Subcutaneous abdominal adipose tissue (tissue), 5 donors: ENCODE results near the gene LRRFIP2.
"Not testable (repeated sequence)": the region's sequence is repeated elsewhere in the genome, so short reads cannot be mapped to it uniquely, and the experiment has no call there.

Source experiments
- H3K27ac ChIP-seq: one replicate; pipeline ENCODE4 v1.7.0; 2013; ENCODE audit warnings: low read depth, mild to moderate bottlenecking, inconsistent platforms, low read length, moderate library complexity
- H3K27me3 ChIP-seq, 5 donors: one replicate each; pipeline ENCODE4 v1.7.0; 2013; ENCODE audit warnings: low read length in 5 of 5, inconsistent platforms in 1 of 5; ENCODE audit not compliant: control insufficient read depth in 5 of 5, insufficient read depth in 4 of 5
- H3K36me3 ChIP-seq, 5 donors: one replicate each; pipeline ENCODE4 v1.7.0; 2013; ENCODE audit warnings: low read length in 5 of 5; ENCODE audit not compliant: control insufficient read depth in 5 of 5, insufficient read depth in 5 of 5
- H3K4me1 ChIP-seq, 5 donors: one replicate each; pipeline ENCODE4 v1.7.0; 2013; ENCODE audit warnings: low read length in 5 of 5, mild to moderate bottlenecking in 3 of 5, moderate library complexity in 1 of 5; ENCODE audit not compliant: control insufficient read depth in 5 of 5, insufficient read depth in 5 of 5
- H3K4me3 ChIP-seq, 5 donors: one replicate each; pipeline ENCODE4 v1.7.0; 2013; ENCODE audit warnings: low read length in 5 of 5, low read depth in 1 of 5
- H3K9ac ChIP-seq, 5 donors: one replicate each; pipeline ENCODE4 v1.7.0; 2013; ENCODE audit warnings: low read length in 5 of 5, mild to moderate bottlenecking in 4 of 5, moderate library complexity in 3 of 5
- H3K9me3 ChIP-seq, 5 donors: one replicate each; pipeline ENCODE4 v1.7.0; 2013; ENCODE audit warnings: low read length in 5 of 5; ENCODE audit not compliant: control insufficient read depth in 5 of 5
- donor health status: healthy.
- donor health status: healthy.
- donor health status: healthy.
- donor health status: healthy.
- donor health status: healthy.

The LRRFIP2 gene

GRCh38 chr3:37214076-37214475, 39.7 kb upstream of the LRRFIP2 start:
- H3K9me3 ChIP-seq = peaks cover 0 to 8% (median 6%) of the 10 kb centered on the region in 5 donors

GRCh38 chr3:37210230-37210629, 35.8 kb upstream of the LRRFIP2 start:
- no peak overlapping the region for H3K27ac ChIP-seq
- H3K9me3 ChIP-seq = peaks cover 0 to 8% (median 6%) of the 10 kb centered on the region in 5 donors

More at GRCh38 chr3:37214076-37214475, 39.7 kb upstream of the LRRFIP2 start:
- H3K36me3 ChIP-seq = no peaks in the 10 kb centered on the region
- no peak overlapping the region for H3K4me3 ChIP-seq
- peaks cover 0 to 8% (median 4%) of the 10 kb centered on the region in 5 donors for H3K4me1 ChIP-seq
- H3K27ac ChIP-seq = no peak overlapping the region
- no peaks in the 10 kb centered on the region for H3K27me3 ChIP-seq
- H3K9ac ChIP-seq = no peak overlapping the region

GRCh38 chr3:37208576-37208975, 34.2 kb upstream of the LRRFIP2 start:
- not testable (repeated sequence) for H3K4me1 ChIP-seq, H3K36me3 ChIP-seq, H3K9ac ChIP-seq, H3K4me3 ChIP-seq, H3K27me3 ChIP-seq, H3K9me3 ChIP-seq, H3K27ac ChIP-seq

More at GRCh38 chr3:37210230-37210629, 35.8 kb upstream of the LRRFIP2 start:
- no peak overlapping the region for H3K9ac ChIP-seq
- no peaks in the 10 kb centered on the region for H3K27me3 ChIP-seq
- peaks cover 0 to 6% (median 0%) of the 10 kb centered on the region in 5 donors for H3K36me3 ChIP-seq
- H3K4me1 ChIP-seq = peaks cover 0 to 4% (median 0%) of the 10 kb centered on the region in 5 donors
- H3K4me3 ChIP-seq = no peak overlapping the region

GRCh38 chr3:37208008-37208407, 33.6 kb upstream of the LRRFIP2 start:
- not testable (repeated sequence) for H3K36me3 ChIP-seq, H3K4me3 ChIP-seq, H3K4me1 ChIP-seq, H3K27me3 ChIP-seq, H3K9ac ChIP-seq, H3K27ac ChIP-seq, H3K9me3 ChIP-seq

GRCh38 chr3:37206041-37206440, 31.7 kb upstream of the LRRFIP2 start:
- not testable (repeated sequence) for H3K36me3 ChIP-seq, H3K27ac ChIP-seq, H3K9me3 ChIP-seq, H3K27me3 ChIP-seq, H3K4me1 ChIP-seq, H3K4me3 ChIP-seq, H3K9ac ChIP-seq

GRCh38 chr3:37204314-37204713, 29.9 kb upstream of the LRRFIP2 start:
- Histone ChIP-seq H3K36me3 (peaks cover 0 to 6% (median 0%) of the 10 kb centered on the region in 5 donors), H3K27ac (no peak overlapping the region), H3K4me1 (peaks cover 0 to 7% (median 0%) of the 10 kb centered on the region in 5 donors), H3K9me3 (no peaks in the 10 kb centered on the region), H3K9ac (no peak overlapping the region), H3K27me3 (no peaks in the 10 kb centered on the region), H3K4me3 (no peak overlapping the region)

GRCh38 chr3:37202035-37202434, 27.7 kb upstream of the LRRFIP2 start:
- Histone ChIP-seq H3K27ac (no peak overlapping the region), H3K36me3 (no peaks in the 10 kb centered on the region), H3K4me1 (peaks cover 0 to 7% (median 0%) of the 10 kb centered on the region in 5 donors), H3K4me3 (no peak overlapping the region), H3K27me3 (no peaks in the 10 kb centered on the region), H3K9ac (no peak overlapping the region), H3K9me3 (no peaks in the 10 kb centered on the region)

- H3K4me3 ChIP-seq = no peak overlapping the region
- no peak overlapping the region for H3K9ac ChIP-seq
- H3K36me3 ChIP-seq = no peaks in the 10 kb centered on the region
- peaks cover 0 to 7% (median 0%) of the 10 kb centered on the region in 5 donors for H3K4me1 ChIP-seq
- no peak overlapping the region for H3K27ac ChIP-seq
- no peaks in the 10 kb centered on the region for H3K9me3 ChIP-seq
- H3K27me3 ChIP-seq = no peaks in the 10 kb centered on the region
These were observed 25.8 kb upstream of the LRRFIP2 start for GRCh38 chr3:37200141-37200540.

- no peak overlapping the region for H3K9ac ChIP-seq
- no peak overlapping the region for H3K4me3 ChIP-seq
- no peak overlapping the region for H3K27ac ChIP-seq
- no peaks in the 10 kb centered on the region for H3K9me3 ChIP-seq
- H3K27me3 ChIP-seq = no peaks in the 10 kb centered on the region
- H3K4me1 ChIP-seq = peaks cover 0 to 7% (median 0%) of the 10 kb centered on the region in 5 donors
- no peaks in the 10 kb centered on the region for H3K36me3 ChIP-seq
These were observed 24.6 kb upstream of the LRRFIP2 start for GRCh38 chr3:37198996-37199395.

GRCh38 chr3:37198547-37198946, 24.2 kb upstream of the LRRFIP2 start:
- Histone ChIP-seq H3K9me3 (no peaks in the 10 kb centered on the region), H3K36me3 (no peaks in the 10 kb centered on the region), H3K4me1 (peaks cover 0 to 7% (median 0%) of the 10 kb centered on the region in 5 donors), H3K9ac (no peak overlapping the region), H3K27ac (no peak overlapping the region), H3K4me3 (no peak overlapping the region), H3K27me3 (no peaks in the 10 kb centered on the region)
